GM12878 (cell line): ENCODE results near the gene EFNA1. TPM values are rescaled to one million over a fixed set of nuclear protein-coding genes. Genes with fewer than 3 reads are reported as not detected.

ENCODE experiments used
- ATAC-seq: fragments of 200-7000 bp; cut with Tn5 transposase; 3 replicates; pipeline ENCODE4 v1.9.1; 2020; ENCODE audit warnings: mild to moderate bottlenecking, moderate library complexity
- BruUV-seq: library from RNA; stranded (reverse); fragments of 400-500 nt; replicated peaks from 2 replicates; lab custom pipeline; 2021; lab: Mats Ljungman, UMichigan
- CTCF ChIA-PET: fragments of 300-600 bp; sonication (Branson Sonifier 250); formaldehyde crosslinking; extraction: SDS; loops from one replicate; lab custom pipeline; 2021; ENCODE audit warnings: inconsistent platforms; lab: Yijun Ruan, JAX
- POLR2A ChIA-PET: fragments of 350-600 bp; formaldehyde crosslinking; extraction: SDS; loops from one replicate; lab custom pipeline; 2021; ENCODE audit warnings: inconsistent platforms; lab: Charles Lee
- RAD21 ChIA-PET: fragments of 300-600 bp; sonication (Branson Sonifier 250); formaldehyde crosslinking; loops from one replicate; lab custom pipeline; 2023; ENCODE audit warnings: antibody characterized with exemption; ENCODE audit not compliant: unreplicated experiment; lab: Charles Lee
- SMC1A ChIA-PET: fragments of 300-600 bp; sonication (Branson Sonifier 250); formaldehyde crosslinking; loops from one replicate; lab custom pipeline; 2023; ENCODE audit not compliant: unreplicated experiment, uncharacterized antibody; lab: Charles Lee
- DNase-seq: peaks from one replicate; pipeline ENCODE4 v3.0.0-alpha.2; 2011; ENCODE audit warnings: low read depth, low spot score
- FAIRE-seq: peaks from 3 replicates; lab custom pipeline; 2011; peaks lifted over from hg19 to GRCh38; lab: Jason Lieb, UNC
- H2AFZ ChIP-seq: 2 replicates; pipeline ENCODE4 v1.6.0; 2011; ENCODE audit warnings: low read depth, low read length, control low read depth; ENCODE audit not compliant: control insufficient read depth
- H3K27ac ChIP-seq: 2 replicates; pipeline ENCODE4 v1.5.1; 2011; ENCODE audit warnings: control low read depth; ENCODE audit not compliant: control insufficient read depth, insufficient read depth
- H3K27me3 ChIP-seq, 2 experiments: replicated peaks in 1 of 2; 2 replicates each; pipeline versions ENCODE4 v1.6.0 to v1.6.1; 2011; ENCODE audit warnings: low read length in 1 of 2; ENCODE audit not compliant: control insufficient read depth in 2 of 2, insufficient read depth in 2 of 2
- H3K36me3 ChIP-seq, 2 experiments: 2 replicates each; pipeline ENCODE4 v1.5.1; 2011; ENCODE audit warnings: low read length in 1 of 2; ENCODE audit not compliant: control insufficient read depth in 2 of 2, insufficient read depth in 2 of 2
- H3K4me1 ChIP-seq: 2 replicates; pipeline ENCODE4 v1.6.1; 2011; ENCODE audit warnings: mild to moderate bottlenecking, low read length, moderate library complexity, mixed read lengths; ENCODE audit not compliant: control insufficient read depth, insufficient read depth
- H3K4me2 ChIP-seq: 2 replicates; pipeline ENCODE4 v1.6.0; 2011; ENCODE audit warnings: control low read depth; ENCODE audit not compliant: control insufficient read depth, insufficient read depth
- H3K4me3 ChIP-seq: fragments of 200-600 bp; sonication (generic); 2 replicates; pipeline ENCODE4 v1.5.1; 2016
- H3K79me2 ChIP-seq: 2 replicates; pipeline ENCODE4 v1.6.0; 2011; ENCODE audit warnings: low read length; ENCODE audit not compliant: control insufficient read depth, insufficient read depth
- H3K9ac ChIP-seq: 2 replicates; pipeline ENCODE4 v1.8.0; 2011; ENCODE audit warnings: low read length, control low read depth, mixed read lengths; ENCODE audit not compliant: control insufficient read depth, insufficient read depth
- H3K9me3 ChIP-seq: replicated peaks from 3 replicates; pipeline ENCODE4 v1.5.1; 2011; ENCODE audit warnings: mild to moderate bottlenecking, low read length; ENCODE audit not compliant: control insufficient read depth, insufficient read depth
- H4K20me1 ChIP-seq: 2 replicates; pipeline ENCODE4 v1.6.0; 2011; ENCODE audit not compliant: control insufficient read depth, insufficient read depth
- BACH1 ChIP-seq: fragments of 450-650 bp; IDR thresholded peaks from 2 replicates; pipeline ENCODE4 v1.6.1; 2017; ENCODE audit warnings: mild to moderate bottlenecking, borderline replicate concordance
- BRCA1 ChIP-seq: IDR thresholded peaks from 2 replicates; pipeline ENCODE4 v1.6.1; 2011; ENCODE audit warnings: low read depth, low read length, improper control_type of control experiment
- CEBPB ChIP-seq, 2 experiments: fragments of 150-350 bp in 1 of 2; IDR thresholded peaks; 2 replicates each; pipeline ENCODE4 v1.6.1; 2012 to 2014; ENCODE audit warnings: low read depth in 2 of 2, low read length in 2 of 2, borderline replicate concordance in 1 of 2, inconsistent platforms in 1 of 2
- HCFC1 ChIP-seq: fragments of 150-350 bp; IDR thresholded peaks from 2 replicates; pipeline ENCODE4 v1.6.1; 2014; ENCODE audit warnings: low read length
- HDAC2 ChIP-seq: fragments of 200-600 bp; sonication (generic); IDR thresholded peaks from 2 replicates; pipeline ENCODE4 v1.6.1; 2017
- MEF2B ChIP-seq: fragments of 450-650 bp; IDR thresholded peaks from 2 replicates; pipeline ENCODE4 v1.6.1; 2018; ENCODE audit warnings: mild to moderate bottlenecking, moderate library complexity; ENCODE audit not compliant: partially characterized antibody, poor library complexity, severe bottlenecking
- NRF1 ChIP-seq: conservative IDR thresholded peaks from 2 replicates; pipeline ENCODE4 v1.6.1; 2011; ENCODE audit warnings: mild to moderate bottlenecking, low read depth, low read length, improper control_type of control experiment
- RELA ChIP-seq: fragments of 450-650 bp; IDR thresholded peaks from 2 replicates; pipeline ENCODE4 v1.8.0; 2014; ENCODE audit warnings: borderline replicate concordance; ENCODE audit not compliant: partially characterized antibody
- SIX5 ChIP-seq: IDR thresholded peaks from 2 replicates; pipeline ENCODE4 v1.6.1; 2011; ENCODE audit warnings: mild to moderate bottlenecking, low read depth, low read length, moderate library complexity; ENCODE audit not compliant: severe bottlenecking
- SMC3 ChIP-seq: IDR thresholded peaks from 2 replicates; pipeline ENCODE4 v1.6.1; 2011; ENCODE audit warnings: low read length, improper control_type of control experiment, borderline replicate concordance
- ZZZ3 ChIP-seq: IDR thresholded peaks from 2 replicates; pipeline ENCODE4 v1.6.1; 2011; ENCODE audit warnings: low read depth; ENCODE audit not compliant: control insufficient read depth, insufficient read length
- WGBS: methylation state at CpG from one replicate; pipeline ENCODE4 v1.1.6; 2016; ENCODE audit warnings: low lambda C conversion rate; ENCODE audit not compliant: insufficient replicate concordance, insufficient coverage; ENCODE audit errors: missing lambda C conversion rate; 5-methylcytosine and 5-hydroxymethylcytosine counted together
- in situ Hi-C: fragments of 300-500 bp; cut with MboI; formaldehyde crosslinking; loops from 9 replicates; pipeline ENCODE4 v1.14.3; 2018; ENCODE audit warnings: mixed read lengths
- intact Hi-C: fragments of 100-400 bp; cut with micrococcal nuclease; formaldehyde crosslinking; loops from one replicate; pipeline ENCODE4 v1.14.2; 2022; ENCODE audit not compliant: unreplicated experiment
- polyA plus RNA-seq, 11 experiments: library from polyadenylated mRNA; depleted of rRNA in 4 of 11; unstranded in 6 of 11; stranded (reverse) in 5 of 11; fragments of >200 nt; fragmentation: Nextera tagmentation in 4 of 11; fragmentation: Illumina TruSeq in 1 of 11; extraction: Ambion mirVana in 4 of 11; extraction: Trizol in 1 of 11; gene quantifications; 1 replicate in 1 of 11; 2 replicates in 10 of 11; pipeline versions ENCODE4 v1.2.1 to v1.2.3, GENCODE V29; 2011 to 2016; ENCODE audit warnings: inconsistent platforms in 2 of 11, missing spikeins in 2 of 11, low read depth in 1 of 11
- total RNA-seq, 4 experiments: library from RNA; depleted of rRNA in 3 of 4; stranded (reverse); fragments of >200 nt in 3 of 4; fragmentation: Illumina TruSeq in 1 of 4; extraction: Trizol in 1 of 4; gene quantifications; 2 replicates each; pipeline versions ENCODE4 v1.2.1 to v1.2.3, GENCODE V29; 2013 to 2021
- TF ChIP-seq, protein P1 (sequence below): IDR thresholded peaks from 2 replicates; pipeline ENCODE4 v1.6.1; 2011; ENCODE audit warnings: borderline replicate concordance, low read depth, mild to moderate bottlenecking, moderate library complexity, mixed read lengths, low read length; ENCODE audit not compliant: insufficient read depth; ENCODE audit errors: extremely low read length

Gene EFNA1
- total and polyA plus RNA-seq, 10 of the 15 experiments (the other 5 are each of a cell fraction or from before 2014, with no cell fraction given), result 0.13 to 7.5 (median 0.28) TPM; not detected in 5

GRCh38 chr1:155105604-155106011, 22.1 kb upstream of the EFNA1 start:
- SMC1A ChIA-PET, result interaction anchor here (2.1 kb wide), 1 partner anchor 12 kb away, joined by 5 read pairs; no protein-coding TSS in a partner anchor
- no TSS peak for BruUV-seq
- Histone ChIP-seq H3K4me3 (no peak overlapping the region), H3K9me3 (no peaks in the 10 kb centered on the region)
- no peak for TF ChIP-seq CEBPB (IDR thresholded peaks at IDR 0.05; ENCODE audit: borderline replicate concordance in 1 of 2, low read depth in 2 of 2, low read length in 2 of 2)
- TF ChIP-seq ZZZ3, result no peak
- TF ChIP-seq RELA, result no peak
- TF ChIP-seq NRF1, result no peak
- no peak for TF ChIP-seq BACH1
- TF ChIP-seq, protein P1, sequence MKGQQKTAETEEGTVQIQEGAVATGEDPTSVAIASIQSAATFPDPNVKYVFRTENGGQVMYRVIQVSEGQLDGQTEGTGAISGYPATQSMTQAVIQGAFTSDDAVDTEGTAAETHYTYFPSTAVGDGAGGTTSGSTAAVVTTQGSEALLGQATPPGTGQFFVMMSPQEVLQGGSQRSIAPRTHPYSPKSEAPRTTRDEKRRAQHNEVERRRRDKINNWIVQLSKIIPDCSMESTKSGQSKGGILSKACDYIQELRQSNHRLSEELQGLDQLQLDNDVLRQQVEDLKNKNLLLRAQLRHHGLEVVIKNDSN, result no peak
- no peak for TF ChIP-seq MEF2B
- no peak for TF ChIP-seq SIX5
- TF ChIP-seq BRCA1, result no peak
- no peak for TF ChIP-seq HDAC2
- TF ChIP-seq SMC3, result no peak
- no peak for TF ChIP-seq HCFC1
- TF ChIP-seq, all 136 proteins: peak for 0
- no peak for ATAC-seq
- Histone ChIP-seq H3K79me2 (no peaks in the 10 kb centered on the region), H3K27me3 (no peaks in the 10 kb centered on the region), H3K27ac (no peak overlapping the region), H3K36me3 (no peaks in the 10 kb centered on the region), H3K4me2 (no peak overlapping the region), H3K4me1 (no peaks in the 10 kb centered on the region), H4K20me1 (no peaks in the 10 kb centered on the region), H2AFZ (no peak overlapping the region), H3K9ac (no peak overlapping the region)
- in situ Hi-C loops (no loop called here), intact Hi-C loops (no loop called here)
- FAIRE-seq, result no peak
- ChIA-PET CTCF (interaction anchor here (1.6 kb wide), 1 partner anchor 10 kb away, joined by 5 read pairs; no protein-coding TSS in a partner anchor), RAD21 (no interaction called here), POLR2A (no interaction called here)
- WGBS, result 27% methylated on average over 7 of the region's 7 CpGs
- no peak for DNase-seq
